Keratinocyte (primary cell): ENCODE results near the gene SLC15A3. TPM values are rescaled to one million over a fixed set of nuclear protein-coding genes. Genes with fewer than 3 reads are reported as not detected.

Experiments
- DNase-seq: peaks from one replicate; pipeline ENCODE4 v3.0.0-alpha.2; 2011; ENCODE audit warnings: low read depth, missing footprints, low spot score
- FAIRE-seq: peaks from 2 replicates; lab custom pipeline; 2011; peaks lifted over from hg19 to GRCh38; lab: Jason Lieb, UNC
- H2AFZ ChIP-seq: 2 replicates; pipeline ENCODE4 v1.6.0; 2012; ENCODE audit warnings: low read length, control low read depth, inconsistent platforms; ENCODE audit not compliant: control insufficient read depth
- H3K27ac ChIP-seq: 2 replicates; pipeline ENCODE4 v1.5.1; 2011; ENCODE audit warnings: low read length; ENCODE audit not compliant: control insufficient read depth, insufficient read depth
- H3K27me3 ChIP-seq: 3 replicates; pipeline ENCODE4 v1.6.0; 2011; ENCODE audit warnings: low read length; ENCODE audit not compliant: control insufficient read depth, insufficient read depth; ENCODE audit errors: extremely low read depth
- H3K36me3 ChIP-seq, 2 experiments: 2 replicates in 1 of 2; 3 replicates in 1 of 2; pipeline ENCODE4 v1.5.1; 2011; ENCODE audit warnings: low read length in 2 of 2, mild to moderate bottlenecking in 1 of 2; ENCODE audit not compliant: control insufficient read depth in 2 of 2, insufficient read depth in 2 of 2; ENCODE audit errors: extremely low read depth in 1 of 2
- H3K4me1 ChIP-seq: 3 replicates; pipeline ENCODE4 v1.5.1; 2011; ENCODE audit warnings: low read length; ENCODE audit not compliant: control insufficient read depth, insufficient read depth; ENCODE audit errors: extremely low read depth
- H3K4me2 ChIP-seq: 3 replicates; pipeline ENCODE4 v1.6.0; 2011; ENCODE audit warnings: low read depth, low read length; ENCODE audit not compliant: control insufficient read depth, insufficient read depth; ENCODE audit errors: extremely low read depth
- H3K4me3 ChIP-seq, 3 experiments: fragments of 200-600 bp in 1 of 3; sonication (generic) in 1 of 3; 2 replicates in 2 of 3; 3 replicates in 1 of 3; pipeline ENCODE4 v1.5.1; 2011 to 2016; ENCODE audit warnings: low read length in 3 of 3, mild to moderate bottlenecking in 3 of 3, control low read depth in 2 of 3, inconsistent platforms in 1 of 3, low read depth in 1 of 3, mixed read lengths in 1 of 3, mixed run types in 1 of 3, moderate library complexity in 1 of 3; ENCODE audit not compliant: control insufficient read depth in 2 of 3, insufficient read depth in 2 of 3; ENCODE audit errors: extremely low read depth in 1 of 3
- H3K79me2 ChIP-seq: 2 replicates; pipeline ENCODE4 v1.6.0; 2012; ENCODE audit warnings: low read length; ENCODE audit not compliant: control insufficient read depth, insufficient read depth
- H3K9ac ChIP-seq: 3 replicates; pipeline ENCODE4 v1.6.0; 2011; ENCODE audit warnings: low read length; ENCODE audit not compliant: control insufficient read depth, insufficient read depth; ENCODE audit errors: extremely low read depth
- H3K9me1 ChIP-seq: 3 replicates; pipeline ENCODE4 v1.6.0; 2011; ENCODE audit warnings: low read length; ENCODE audit not compliant: control insufficient read depth, insufficient read depth; ENCODE audit errors: extremely low read depth
- H3K9me3 ChIP-seq: 2 replicates; pipeline ENCODE4 v1.5.1; 2012; ENCODE audit warnings: low read depth, low read length; ENCODE audit not compliant: control insufficient read depth
- H4K20me1 ChIP-seq: 3 replicates; pipeline ENCODE4 v1.6.0; 2011; ENCODE audit warnings: low read length; ENCODE audit not compliant: control insufficient read depth, insufficient read depth; ENCODE audit errors: extremely low read depth
- EZH2 ChIP-seq: IDR thresholded peaks from one replicate; pipeline ENCODE4 v1.6.1; 2012; ENCODE audit warnings: inconsistent platforms, mild to moderate bottlenecking, low read length, moderate library complexity
- dilution Hi-C: fragments of 300-500 bp; cut with MboI; formaldehyde crosslinking; loops from one replicate; pipeline ENCODE4 v1.7.0; 2020; ENCODE audit warnings: low sequenced_read_pairs; ENCODE audit not compliant: extremely low pct_ligation_motif_present
- polyA plus RNA-seq, 5 experiments: library from polyadenylated mRNA; depleted of rRNA in 3 of 5; stranded (reverse) in 3 of 5; stranded (forward) in 1 of 5; unstranded in 1 of 5; fragments of >200 nt; gene quantifications; 1 replicate in 1 of 5; 2 replicates in 3 of 5; 3 replicates in 1 of 5; pipeline versions ENCODE4 v1.2.1 to v1.2.3, GENCODE V29; 2011 to 2012; ENCODE audit warnings: missing spikeins in 2 of 5, low read depth in 1 of 5, low replicate concordance in 1 of 5
- TF ChIP-seq, protein P1 (sequence below), 3 experiments: IDR thresholded peaks in 1 of 3; conservative IDR thresholded peaks in 1 of 3; optimal IDR thresholded peaks in 1 of 3; 2 replicates in 2 of 3; 3 replicates in 1 of 3; pipeline versions ENCODE3 to v1.5.1; 2011; ENCODE audit warnings: low read length in 3 of 3, mild to moderate bottlenecking in 3 of 3, moderate library complexity in 2 of 3, control low read depth in 1 of 3, inconsistent platforms in 1 of 3; ENCODE audit not compliant: insufficient read depth in 2 of 3; ENCODE audit errors: extremely low read depth in 1 of 3

The SLC15A3 gene
- polyA plus RNA-seq, 1 donor (not counting 4 experiments of a cell fraction or from before 2014, with no cell fraction given) = 1.0 TPM

DNA sequence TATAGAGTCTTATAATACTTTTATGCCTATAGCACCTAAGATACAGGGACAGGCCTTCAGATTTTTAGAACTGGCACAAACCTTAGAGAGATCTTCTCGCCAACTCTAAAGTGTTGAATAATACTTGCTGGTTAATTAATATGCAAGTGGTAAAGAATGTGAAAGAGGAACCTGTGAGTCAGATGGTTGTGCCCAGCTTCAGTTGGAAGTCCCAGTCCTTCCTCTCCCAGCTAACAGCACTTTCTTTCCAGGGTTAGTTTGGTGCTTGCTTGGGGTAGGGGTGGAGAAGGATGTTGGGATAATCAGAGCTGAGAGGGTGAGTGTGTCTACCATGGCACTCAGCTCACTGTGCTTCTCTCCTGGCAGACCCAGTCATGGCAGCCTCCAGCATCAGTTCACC is 32.7 kb downstream of the SLC15A3 start:
- Histone ChIP-seq H4K20me1 (peaks cover 2% of the 10 kb centered on the region), H3K9ac (no peak overlapping the region), H3K4me1 (peaks cover 53% of the 10 kb centered on the region), H3K79me2 (peaks cover 35% of the 10 kb centered on the region), H3K36me3 (peaks cover 19% of the 10 kb centered on the region in 2 experiments), H2AFZ (no peak overlapping the region), H3K9me1 (peaks cover 4% of the 10 kb centered on the region), H3K9me3 (no peaks in the 10 kb centered on the region), H3K27ac (peak overlapping the region; percentile 68), H3K27me3 (no peaks in the 10 kb centered on the region), H3K4me2 (peak overlapping the region; percentile 20), H3K4me3 (no peak overlapping the region)
- FAIRE-seq (no peak), DNase-seq (no peak)
- dilution Hi-C loops = no loop called here
- TF ChIP-seq, protein P1, sequence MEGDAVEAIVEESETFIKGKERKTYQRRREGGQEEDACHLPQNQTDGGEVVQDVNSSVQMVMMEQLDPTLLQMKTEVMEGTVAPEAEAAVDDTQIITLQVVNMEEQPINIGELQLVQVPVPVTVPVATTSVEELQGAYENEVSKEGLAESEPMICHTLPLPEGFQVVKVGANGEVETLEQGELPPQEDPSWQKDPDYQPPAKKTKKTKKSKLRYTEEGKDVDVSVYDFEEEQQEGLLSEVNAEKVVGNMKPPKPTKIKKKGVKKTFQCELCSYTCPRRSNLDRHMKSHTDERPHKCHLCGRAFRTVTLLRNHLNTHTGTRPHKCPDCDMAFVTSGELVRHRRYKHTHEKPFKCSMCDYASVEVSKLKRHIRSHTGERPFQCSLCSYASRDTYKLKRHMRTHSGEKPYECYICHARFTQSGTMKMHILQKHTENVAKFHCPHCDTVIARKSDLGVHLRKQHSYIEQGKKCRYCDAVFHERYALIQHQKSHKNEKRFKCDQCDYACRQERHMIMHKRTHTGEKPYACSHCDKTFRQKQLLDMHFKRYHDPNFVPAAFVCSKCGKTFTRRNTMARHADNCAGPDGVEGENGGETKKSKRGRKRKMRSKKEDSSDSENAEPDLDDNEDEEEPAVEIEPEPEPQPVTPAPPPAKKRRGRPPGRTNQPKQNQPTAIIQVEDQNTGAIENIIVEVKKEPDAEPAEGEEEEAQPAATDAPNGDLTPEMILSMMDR (optimal IDR thresholded peaks at IDR 0.05 in 1 of 3, IDR thresholded peaks at IDR 0.05 in 1 of 3, conservative IDR thresholded peaks at IDR 0.05 in 1 of 3; ENCODE audit: extremely low read depth in 1 of 3, insufficient read depth in 2 of 3, low read length in 3 of 3) = no peak
- no peak for TF ChIP-seq EZH2

DNA sequence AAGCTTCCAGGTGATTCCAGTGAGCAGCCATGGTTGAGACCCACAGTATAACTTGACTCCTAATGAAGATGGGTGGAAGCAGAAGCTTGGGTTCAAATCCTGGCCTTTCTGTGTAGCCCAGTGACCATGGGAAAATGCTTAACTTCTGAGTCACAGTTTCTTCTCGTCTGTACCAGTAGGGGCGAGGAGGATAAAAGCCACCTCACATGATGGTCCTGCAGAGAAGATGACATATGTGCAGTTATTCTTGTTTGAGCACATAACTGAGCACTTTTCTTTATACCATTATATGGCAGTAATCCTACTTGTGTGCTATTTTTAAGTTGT is 33.1 kb downstream of the SLC15A3 start:
- Histone ChIP-seq H3K4me2 (peak overlapping the region; percentile 20), H3K36me3 (peaks cover 19% of the 10 kb centered on the region in 2 experiments)

More for the DNA sequence above, 33.1 kb downstream of the SLC15A3 start:
- TF ChIP-seq EZH2 = no peak
- TF ChIP-seq, protein P1 (optimal IDR thresholded peaks at IDR 0.05 in 1 of 3, IDR thresholded peaks at IDR 0.05 in 1 of 3, conservative IDR thresholded peaks at IDR 0.05 in 1 of 3; ENCODE audit: extremely low read depth in 1 of 3, insufficient read depth in 2 of 3, low read length in 3 of 3) = no peak
- no peak overlapping the region for H3K4me3 ChIP-seq
- H3K9me3 ChIP-seq = no peaks in the 10 kb centered on the region
- FAIRE-seq (no peak), DNase-seq (no peak)
- H3K79me2 ChIP-seq = peaks cover 38% of the 10 kb centered on the region
- H3K4me1 ChIP-seq = peaks cover 50% of the 10 kb centered on the region
- H3K27ac ChIP-seq = peak overlapping the region; percentile 68
- dilution Hi-C loops = no loop called here
- no peaks in the 10 kb centered on the region for H3K27me3 ChIP-seq
- H3K9ac ChIP-seq = no peak overlapping the region
- peaks cover 4% of the 10 kb centered on the region for H3K9me1 ChIP-seq
- no peak overlapping the region for H2AFZ ChIP-seq
- peaks cover 2% of the 10 kb centered on the region for H4K20me1 ChIP-seq
